IPS DF 6.9 (cell line): ENCODE measurements around the gene COL23A1.

ENCODE experiments used
- DNase-seq: peaks from one replicate; pipeline ENCODE4 v3.0.0-alpha.2; 2013; ENCODE audit warnings: low read depth, low spot score
- H3K27ac ChIP-seq: one replicate; pipeline ENCODE4 v1.5.1; 2013; ENCODE audit warnings: low read length, control low read depth
- H3K27me3 ChIP-seq: 2 replicates; pipeline ENCODE4 v1.6.1; 2013; ENCODE audit warnings: mild to moderate bottlenecking, low read length; ENCODE audit not compliant: control insufficient read depth, insufficient read depth
- H3K36me3 ChIP-seq: 2 replicates; pipeline ENCODE4 v1.6.1; 2013; ENCODE audit warnings: low read length; ENCODE audit not compliant: control insufficient read depth, insufficient read depth
- H3K4me1 ChIP-seq: 2 replicates; pipeline ENCODE4 v1.6.1; 2013; ENCODE audit warnings: low read length; ENCODE audit not compliant: control insufficient read depth, insufficient read depth
- H3K4me3 ChIP-seq: 2 replicates; pipeline ENCODE4 v1.5.1; 2013; ENCODE audit warnings: mild to moderate bottlenecking, low read length
- H3K9me3 ChIP-seq: 2 replicates; pipeline ENCODE4 v1.6.1; 2013; ENCODE audit warnings: low read length, inconsistent platforms; ENCODE audit not compliant: control insufficient read depth, insufficient read depth
- WGBS: extraction: QIAGEN DNeasy Blood & Tissue Kit; methylation state at CpG from one replicate; pipeline ENCODE4 v1.1.7; 2013; ENCODE audit warnings: mixed read lengths, missing lambda C conversion rate; ENCODE audit not compliant: insufficient read length, insufficient coverage; 5-methylcytosine and 5-hydroxymethylcytosine counted together

The COL23A1 gene

GRCh38 chr5:178385496-178385890, 204.7 kb downstream of the COL23A1 start:
- H3K27ac ChIP-seq: no peak overlapping the region
- no peaks in the 10 kb centered on the region for H3K36me3 ChIP-seq
- H3K27me3 ChIP-seq: no peaks in the 10 kb centered on the region
- H3K4me1 ChIP-seq: peaks cover 5% of the 10 kb centered on the region
- WGBS: no CpG with 5 or more reads among the region's 13 CpGs
- no peaks in the 10 kb centered on the region for H3K9me3 ChIP-seq
- no peak overlapping the region for H3K4me3 ChIP-seq
- no peak for DNase-seq

- no peaks in the 10 kb centered on the region for H3K36me3 ChIP-seq
- no peak overlapping the region for H3K27ac ChIP-seq
- WGBS: no CpG with 5 or more reads among the region's 15 CpGs
- H3K27me3 ChIP-seq: no peaks in the 10 kb centered on the region
- no peak for DNase-seq
- no peaks in the 10 kb centered on the region for H3K9me3 ChIP-seq
- H3K4me1 ChIP-seq: peaks cover 5% of the 10 kb centered on the region
- H3K4me3 ChIP-seq: no peak overlapping the region
Measured at GRCh38 chr5:178384816-178385495, 205.2 kb downstream of the COL23A1 start.

- peaks cover 5% of the 10 kb centered on the region for H3K4me1 ChIP-seq
- no peaks in the 10 kb centered on the region for H3K9me3 ChIP-seq
- H3K27ac ChIP-seq: no peak overlapping the region
- H3K27me3 ChIP-seq: no peaks in the 10 kb centered on the region
- DNase-seq: no peak
- no CpG with 5 or more reads among the region's 42 CpGs for WGBS
- H3K4me3 ChIP-seq: no peak overlapping the region
- no peaks in the 10 kb centered on the region for H3K36me3 ChIP-seq
Measured at GRCh38 chr5:178383919-178384815, 206.0 kb downstream of the COL23A1 start.

GRCh38 chr5:178383301-178383918, 206.8 kb downstream of the COL23A1 start:
- no peak for DNase-seq
- Histone ChIP-seq H3K9me3 (no peaks in the 10 kb centered on the region), H3K36me3 (no peaks in the 10 kb centered on the region), H3K4me1 (peaks cover 5% of the 10 kb centered on the region), H3K4me3 (no peak overlapping the region), H3K27me3 (no peaks in the 10 kb centered on the region), H3K27ac (no peak overlapping the region)
- WGBS: no CpG with 5 or more reads among the region's 13 CpGs

GRCh38 chr5:178382754-178383164, 207.4 kb downstream of the COL23A1 start:
- no peaks in the 10 kb centered on the region for H3K27me3 ChIP-seq
- WGBS: no CpG with 5 or more reads among the region's 8 CpGs
- H3K4me3 ChIP-seq: no peak overlapping the region
- H3K36me3 ChIP-seq: no peaks in the 10 kb centered on the region
- peaks cover 5% of the 10 kb centered on the region for H3K4me1 ChIP-seq
- no peak for DNase-seq
- no peaks in the 10 kb centered on the region for H3K9me3 ChIP-seq
- H3K27ac ChIP-seq: no peak overlapping the region

- no peaks in the 10 kb centered on the region for H3K9me3 ChIP-seq
- H3K4me3 ChIP-seq: no peak overlapping the region
- H3K27ac ChIP-seq: no peak overlapping the region
- H3K4me1 ChIP-seq: peaks cover 5% of the 10 kb centered on the region
- no peaks in the 10 kb centered on the region for H3K36me3 ChIP-seq
- no peak for DNase-seq
- WGBS: no CpG with 5 or more reads among the region's 17 CpGs
- no peaks in the 10 kb centered on the region for H3K27me3 ChIP-seq
Measured at GRCh38 chr5:178381921-178382695, 208.1 kb downstream of the COL23A1 start.

GRCh38 chr5:178381206-178381605, 209.0 kb downstream of the COL23A1 start:
- H3K27me3 ChIP-seq: no peaks in the 10 kb centered on the region
- H3K4me3 ChIP-seq: no peak overlapping the region
- DNase-seq: no peak
- no peak overlapping the region for H3K27ac ChIP-seq
- H3K9me3 ChIP-seq: no peaks in the 10 kb centered on the region
- no peaks in the 10 kb centered on the region for H3K36me3 ChIP-seq
- no CpG with 5 or more reads among the region's 8 CpGs for WGBS
- H3K4me1 ChIP-seq: peaks cover 3% of the 10 kb centered on the region

GRCh38 chr5:178380541-178381074, 209.6 kb downstream of the COL23A1 start:
- Histone ChIP-seq H3K4me1 (peaks cover 3% of the 10 kb centered on the region), H3K9me3 (no peaks in the 10 kb centered on the region), H3K27me3 (no peaks in the 10 kb centered on the region), H3K27ac (no peak overlapping the region), H3K36me3 (no peaks in the 10 kb centered on the region), H3K4me3 (no peak overlapping the region)
- no peak for DNase-seq
- WGBS: no CpG with 5 or more reads among the region's 16 CpGs

- no peaks in the 10 kb centered on the region for H3K36me3 ChIP-seq
- no CpG with 5 or more reads among the region's 2 CpGs for WGBS
Measured at GRCh38 chr5:178380086-178380485, 210.1 kb downstream of the COL23A1 start.

More at GRCh38 chr5:178380086-178380485, 210.1 kb downstream of the COL23A1 start:
- no peaks in the 10 kb centered on the region for H3K27me3 ChIP-seq
- H3K9me3 ChIP-seq: no peaks in the 10 kb centered on the region
- H3K27ac ChIP-seq: no peak overlapping the region
- H3K4me1 ChIP-seq: peaks cover 3% of the 10 kb centered on the region
- H3K4me3 ChIP-seq: no peak overlapping the region
- DNase-seq: no peak
